CD14-positive monocyte (primary cell): Measurements from ENCODE around the gene SCAF11. TPM values are rescaled to one million over a fixed set of nuclear protein-coding genes. Genes with fewer than 3 reads are reported as not detected.
A peak's percentile ranks its signal among the peaks of the same experiment; 100 is the strongest.
"Not testable (repeated sequence)": the region's sequence is repeated elsewhere in the genome, so short reads cannot be mapped to it uniquely, and the experiment has no call there.

Experiments used
- DNase-seq, 3 donors: peaks; one replicate each; pipeline ENCODE4 v3.0.0-alpha.2; 2011 to 2022
- H2AFZ ChIP-seq: 2 replicates; pipeline ENCODE4 v1.6.0; 2012; ENCODE audit warnings: mild to moderate bottlenecking, low read depth, low read length, inconsistent platforms; ENCODE audit not compliant: insufficient read depth, poor library complexity, severe bottlenecking
- H3K27ac ChIP-seq, 2 donors: 1 replicate in 1 of 2; 2 replicates in 1 of 2; pipeline ENCODE4 v1.5.1; 2012 to 2013; ENCODE audit warnings: low read length in 2 of 2, control low read depth in 1 of 2, inconsistent platforms in 1 of 2, low read depth in 1 of 2, mild to moderate bottlenecking in 1 of 2
- H3K27me3 ChIP-seq, 2 donors: one replicate each; pipeline versions ENCODE4 v1.6.0 to v1.6.1; 2011 to 2013; ENCODE audit warnings: low read length in 2 of 2; ENCODE audit not compliant: control insufficient read depth in 2 of 2, insufficient read depth in 2 of 2
- H3K36me3 ChIP-seq, 2 donors: replicated peaks in 1 of 2; 1 replicate in 1 of 2; 2 replicates in 1 of 2; pipeline versions ENCODE4 v1.5.1 to v1.6.1; 2012 to 2013; ENCODE audit warnings: low read length in 2 of 2, control low read depth in 1 of 2, inconsistent platforms in 1 of 2, mild to moderate bottlenecking in 1 of 2; ENCODE audit not compliant: insufficient read depth in 2 of 2, control insufficient read depth in 1 of 2
- H3K4me1 ChIP-seq, 2 donors: 1 replicate in 1 of 2; 2 replicates in 1 of 2; pipeline versions ENCODE4 v1.5.1 to v1.6.1; 2012 to 2013; ENCODE audit warnings: low read length in 2 of 2, control low read depth in 1 of 2, inconsistent platforms in 1 of 2, mild to moderate bottlenecking in 1 of 2, moderate library complexity in 1 of 2; ENCODE audit not compliant: insufficient read depth in 2 of 2, control insufficient read depth in 1 of 2
- H3K4me2 ChIP-seq: replicated peaks from 2 replicates; pipeline ENCODE3; 2012; ENCODE audit warnings: low read length, moderate library complexity, mild to moderate bottlenecking; ENCODE audit not compliant: poor library complexity, severe bottlenecking; ENCODE audit errors: extremely low read depth
- H3K4me3 ChIP-seq, 3 experiments: fragments of 200-600 bp in 1 of 3; sonication (generic) in 1 of 3; replicated peaks in 1 of 3; 1 replicate in 2 of 3; 2 replicates in 1 of 3; pipeline ENCODE4 v1.5.1; 2011 to 2013; ENCODE audit warnings: low read length in 3 of 3, mild to moderate bottlenecking in 3 of 3, control low read depth in 2 of 3, low read depth in 2 of 3, inconsistent platforms in 1 of 3, moderate library complexity in 1 of 3
- H3K79me2 ChIP-seq: 2 replicates; pipeline ENCODE4 v1.6.0; 2012; ENCODE audit warnings: mild to moderate bottlenecking, control low read depth, inconsistent platforms, low read length, moderate library complexity; ENCODE audit not compliant: insufficient read depth
- H3K9ac ChIP-seq: 2 replicates; pipeline ENCODE4 v1.6.0; 2017; ENCODE audit warnings: low read length, mild to moderate bottlenecking; ENCODE audit not compliant: insufficient read depth, poor library complexity, severe bottlenecking
- H3K9me3 ChIP-seq, 2 donors: replicated peaks in 1 of 2; 1 replicate in 1 of 2; 2 replicates in 1 of 2; pipeline versions ENCODE4 v1.5.1 to v1.6.1; 2012 to 2013; ENCODE audit warnings: low read length in 2 of 2, control low read depth in 1 of 2; ENCODE audit not compliant: control insufficient read depth in 1 of 2, insufficient read depth in 1 of 2
- H4K20me1 ChIP-seq: 2 replicates; pipeline ENCODE4 v1.6.0; 2012; ENCODE audit warnings: mild to moderate bottlenecking, low read length, control low read depth, moderate library complexity; ENCODE audit not compliant: insufficient read depth
- H3K27ac Mint-ChIP-seq, 7 donors: one replicate each; pipeline ENCODE4 v1.8.0; 2020; ENCODE audit warnings: mild to moderate bottlenecking in 7 of 7, mixed read lengths in 7 of 7, moderate library complexity in 6 of 7, inconsistent platforms in 2 of 7
- H3K27me3 Mint-ChIP-seq, 3 donors: one replicate each; pipeline ENCODE4 v1.8.0; 2021 to 2022; ENCODE audit warnings: low read depth in 3 of 3, mild to moderate bottlenecking in 3 of 3, mixed read lengths in 3 of 3, moderate library complexity in 3 of 3, inconsistent platforms in 1 of 3
- H3K36me3 Mint-ChIP-seq, 2 donors: one replicate each; pipeline ENCODE4 v1.8.0; 2020; ENCODE audit warnings: mixed read lengths in 2 of 2, inconsistent platforms in 1 of 2, mild to moderate bottlenecking in 1 of 2
- H3K4me1 Mint-ChIP-seq: one replicate; pipeline ENCODE4 v1.8.0; 2020; ENCODE audit warnings: mild to moderate bottlenecking, mixed read lengths
- H3K4me3 Mint-ChIP-seq, 2 donors: one replicate each; pipeline ENCODE4 v1.8.0; 2020; ENCODE audit warnings: mild to moderate bottlenecking in 2 of 2, mixed read lengths in 2 of 2, moderate library complexity in 1 of 2
- H3K9me3 Mint-ChIP-seq, 7 donors: one replicate each; pipeline ENCODE4 v1.8.0; 2020 to 2022; ENCODE audit warnings: mixed read lengths in 7 of 7, mild to moderate bottlenecking in 6 of 7, moderate library complexity in 6 of 7, inconsistent platforms in 2 of 7
- CTCF ChIP-seq: fragments of 200-600 bp; IDR thresholded peaks from one replicate; pipeline ENCODE4 v1.8.0; 2022; ENCODE audit warnings: antibody characterized with exemption, mild to moderate bottlenecking
- WGBS: methylation state at CpG from one replicate; pipeline ENCODE4 v1.1.5; 2013; ENCODE audit warnings: missing lambda C conversion rate; ENCODE audit not compliant: insufficient coverage; 5-methylcytosine and 5-hydroxymethylcytosine counted together
- intact Hi-C, 2 donors: fragments of 100-400 bp; cut with micrococcal nuclease; formaldehyde crosslinking; loops; one replicate each; pipeline versions ENCODE4 v1.15.0 to v1.15.1; 2023
- polyA minus RNA-seq: library from RNA; depleted of rRNA, polyadenylated mRNA; stranded (reverse); fragments of >200 nt; gene quantifications from 2 replicates; pipeline ENCODE4 v1.2.3, GENCODE V29; 2012
- polyA plus RNA-seq, 3 donors: library from polyadenylated mRNA; depleted of rRNA in 1 of 3; unstranded in 2 of 3; stranded (reverse) in 1 of 3; fragments of 300-500 nt in 2 of 3; fragments of >200 nt in 1 of 3; fragmentation: Illumina TruSeq in 2 of 3; gene quantifications; 1 replicate in 2 of 3; 2 replicates in 1 of 3; pipeline ENCODE4 v1.2.3, GENCODE V29; 2012 to 2021
- total RNA-seq, 12 experiments: library from RNA in 1 of 12; stranded (reverse) in 1 of 12; fragments of 120-200 nt in 1 of 12; gene quantifications; one replicate each; pipeline ENCODE4 v1.2.4 and lab custom pipeline; 2013 to 2026; ENCODE audit warnings: mixed read lengths in 6 of 12, inconsistent platforms in 1 of 12

Gene SCAF11
- 148 TPM for total RNA-seq (2013)
- polyA plus RNA-seq (10 to 100 TPM; 32.6 to 73.4 (median 56.1) TPM), polyA minus RNA-seq (54.4 and 80.8 TPM in 2 replicates), total RNA-seq (lab: John Stamatoyannopoulos, UW) (151 to 416 (median 215) reads per million in 11 experiments)

GRCh38 chr12:45990468-45991283, at the start of gene SCAF11:
TSS of gene SCAF11 (minus strand) at chr12:45990574. CDS start at chr12:45964167, 26,407 bp downstream.
- H3K4me1 ChIP-seq = peaks cover 32 to 48% of the 10 kb centered on the region in 2 donors
- peak; percentile 85 for TF ChIP-seq CTCF
- intact Hi-C loops = loop anchor here (5.0 to 10.0 kb wide), 4 partner anchors 263 to 674 kb away; partner anchors contain the start of genes ARID2 (in 1 of the 2) and SLC38A2 (in 1 of the 2)
- peak within 1 kb of the TSS; percentile 97 for H3K9ac ChIP-seq
- under 1% methylated on average over 51 of the region's 54 CpGs for WGBS
- H3K9me3 Mint-ChIP-seq = peaks cover 0 to 4% (median 0%) of the 10 kb centered on the region in 7 donors
- peak within 1 kb of the TSS; percentile 96 to 98 for H3K4me3 Mint-ChIP-seq
- peaks cover 19% of the 10 kb centered on the region for H4K20me1 ChIP-seq
- peak within 1 kb of the TSS; percentile 96 to 99 for H3K27ac ChIP-seq
- H3K79me2 ChIP-seq = peaks cover 47% of the 10 kb centered on the region
- H3K4me3 ChIP-seq = peak within 1 kb of the TSS; percentile 71 to 87 (median 83)
- peak within 1 kb of the TSS; percentile 92 for H2AFZ ChIP-seq
- H3K4me1 Mint-ChIP-seq = peaks cover 39% of the 10 kb centered on the region
- peaks cover 16 to 18% of the 10 kb centered on the region in 2 donors for H3K36me3 Mint-ChIP-seq
- H3K27me3 ChIP-seq = no peaks in the 10 kb centered on the region
- no peaks in the 10 kb centered on the region for H3K9me3 ChIP-seq
- peak within 1 kb of the TSS; percentile 93 for H3K4me2 ChIP-seq
- peaks cover 0 to 1% (median 0%) of the 10 kb centered on the region in 3 donors for H3K27me3 Mint-ChIP-seq
- peak; percentile 100 for DNase-seq
- H3K36me3 ChIP-seq = no peaks in the 10 kb centered on the region
- peak within 1 kb of the TSS; percentile 95 to 98 (median 97) for H3K27ac Mint-ChIP-seq

- H3K79me2 ChIP-seq, H3K4me1 ChIP-seq, H3K36me3 ChIP-seq, DNase-seq, H3K4me3 ChIP-seq, H2AFZ ChIP-seq, H3K4me3 Mint-ChIP-seq, H3K27me3 Mint-ChIP-seq, H3K36me3 Mint-ChIP-seq, H3K9ac ChIP-seq, intact Hi-C loops, H3K4me1 Mint-ChIP-seq, H3K9me3 ChIP-seq, H3K27ac ChIP-seq, H4K20me1 ChIP-seq, H3K27me3 ChIP-seq, H3K4me2 ChIP-seq, H3K27ac Mint-ChIP-seq: not testable (repeated sequence)
- peaks cover 5 to 26% (median 9%) of the 10 kb centered on the region in 7 donors for H3K9me3 Mint-ChIP-seq
- WGBS = 61% methylated on average over 2 of the region's 4 CpGs
These were observed 46.7 kb upstream of the SCAF11 start for GRCh38 chr12:46037066-46037465.
